Activated naive CD8-positive, alpha-beta T cell treated with anti-CD3 and anti-CD28 coated beads for 36 hours (primary cell): Measurements from ENCODE around the gene HOXB3. TPM values are rescaled to one million over a fixed set of nuclear protein-coding genes. Genes with fewer than 3 reads are reported as not detected.
A peak's percentile ranks its signal among the peaks of the same experiment; 100 is the strongest.
"Not testable (repeated sequence)": the region's sequence is repeated elsewhere in the genome, so short reads cannot be mapped to it uniquely, and the experiment has no call there.

Experiments
- DNase-seq: peaks from one replicate; pipeline ENCODE4 v3.0.0; 2021
- H3K27ac Mint-ChIP-seq: one replicate; pipeline ENCODE4 v1.8.0; 2022; ENCODE audit warnings: mild to moderate bottlenecking, moderate library complexity, mixed read lengths
- H3K27me3 Mint-ChIP-seq: one replicate; pipeline ENCODE4 v1.8.0; 2022; ENCODE audit warnings: mild to moderate bottlenecking, mixed read lengths
- H3K36me3 Mint-ChIP-seq: one replicate; pipeline ENCODE4 v1.8.0; 2021; ENCODE audit warnings: mild to moderate bottlenecking, mixed read lengths
- H3K4me1 Mint-ChIP-seq: one replicate; pipeline ENCODE4 v1.8.0; 2021; ENCODE audit warnings: mixed read lengths
- H3K4me3 Mint-ChIP-seq: one replicate; pipeline ENCODE4 v1.8.0; 2022; ENCODE audit warnings: mild to moderate bottlenecking, moderate library complexity, mixed read lengths
- H3K9me3 Mint-ChIP-seq: one replicate; pipeline ENCODE4 v1.8.0; 2022; ENCODE audit warnings: mixed read lengths
- total RNA-seq, 2 experiments: library from RNA; stranded (reverse); gene quantifications; one replicate each; pipeline ENCODE4 v1.2.3, GENCODE V29; 2021

HOXB3 gene
- total RNA-seq, 2 experiments from 2014 or later, result 1.4 to 2.0 TPM

GRCh38 chr17:48509708-48510107 lies 80.3 kb downstream of the HOXB3 start:
- not testable (repeated sequence) for H3K9me3 Mint-ChIP-seq, H3K4me3 Mint-ChIP-seq, DNase-seq, H3K36me3 Mint-ChIP-seq, H3K27ac Mint-ChIP-seq
- Mint-ChIP-seq H3K4me1 (peaks cover 50% of the 10 kb centered on the region), H3K27me3 (peaks cover 14% of the 10 kb centered on the region)

GRCh38 chr17:48506246-48506645 lies 83.8 kb downstream of the HOXB3 start:
- no peaks in the 10 kb centered on the region for H3K36me3 Mint-ChIP-seq
- H3K27me3 Mint-ChIP-seq, result peaks cover 36% of the 10 kb centered on the region
- H3K4me3 Mint-ChIP-seq, result no peak overlapping the region
- H3K9me3 Mint-ChIP-seq, result no peaks in the 10 kb centered on the region
- H3K4me1 Mint-ChIP-seq, result peaks cover 22% of the 10 kb centered on the region
- no peak for DNase-seq
- no peak overlapping the region for H3K27ac Mint-ChIP-seq

- Mint-ChIP-seq H3K9me3 (no peaks in the 10 kb centered on the region), H3K27ac (no peak overlapping the region), H3K4me1 (peaks cover 18% of the 10 kb centered on the region), H3K36me3 (no peaks in the 10 kb centered on the region), H3K27me3 (peaks cover 38% of the 10 kb centered on the region), H3K4me3 (no peak overlapping the region)
- peak; percentile 52 for DNase-seq
Measured at GRCh38 chr17:48505788-48506187, 84.3 kb downstream of the HOXB3 start.

GRCh38 chr17:48504953-48505352 lies 85.1 kb downstream of the HOXB3 start:
- Mint-ChIP-seq H3K4me3 (no peak overlapping the region), H3K27ac (peak overlapping the region; percentile 63), H3K9me3 (no peaks in the 10 kb centered on the region), H3K36me3 (no peaks in the 10 kb centered on the region), H3K4me1 (peaks cover 13% of the 10 kb centered on the region), H3K27me3 (peaks cover 43% of the 10 kb centered on the region)
- no peak for DNase-seq

GRCh38 chr17:48503747-48504146 lies 86.3 kb downstream of the HOXB3 start:
- H3K4me3 Mint-ChIP-seq, result no peak overlapping the region
- no peak overlapping the region for H3K27ac Mint-ChIP-seq
- H3K4me1 Mint-ChIP-seq, result peaks cover 13% of the 10 kb centered on the region
- no peaks in the 10 kb centered on the region for H3K36me3 Mint-ChIP-seq
- DNase-seq, result no peak
- H3K27me3 Mint-ChIP-seq, result peaks cover 47% of the 10 kb centered on the region
- no peaks in the 10 kb centered on the region for H3K9me3 Mint-ChIP-seq

GRCh38 chr17:48502901-48503300 lies 87.1 kb downstream of the HOXB3 start:
- H3K4me1 Mint-ChIP-seq, result peaks cover 13% of the 10 kb centered on the region
- no peaks in the 10 kb centered on the region for H3K36me3 Mint-ChIP-seq
- H3K4me3 Mint-ChIP-seq, result no peak overlapping the region
- H3K9me3 Mint-ChIP-seq, result no peaks in the 10 kb centered on the region
- no peak for DNase-seq
- peaks cover 39% of the 10 kb centered on the region for H3K27me3 Mint-ChIP-seq
- H3K27ac Mint-ChIP-seq, result no peak overlapping the region

- no peak for DNase-seq
- peaks cover 13% of the 10 kb centered on the region for H3K4me1 Mint-ChIP-seq
- H3K36me3 Mint-ChIP-seq, result no peaks in the 10 kb centered on the region
- no peak overlapping the region for H3K4me3 Mint-ChIP-seq
- peaks cover 39% of the 10 kb centered on the region for H3K27me3 Mint-ChIP-seq
- no peak overlapping the region for H3K27ac Mint-ChIP-seq
- H3K9me3 Mint-ChIP-seq, result no peaks in the 10 kb centered on the region
Measured at GRCh38 chr17:48502312-48502711, 87.7 kb downstream of the HOXB3 start.

GRCh38 chr17:48500435-48501426 lies 89.3 kb downstream of the HOXB3 start:
- Mint-ChIP-seq H3K4me3 (no peak overlapping the region), H3K27me3 (peaks cover 37% of the 10 kb centered on the region), H3K4me1 (peaks cover 5% of the 10 kb centered on the region), H3K9me3 (no peaks in the 10 kb centered on the region), H3K27ac (no peak overlapping the region), H3K36me3 (no peaks in the 10 kb centered on the region)
- no peak for DNase-seq

GRCh38 chr17:48499735-48500434 lies 90.2 kb downstream of the HOXB3 start:
- Mint-ChIP-seq H3K27ac (no peak overlapping the region), H3K36me3 (no peaks in the 10 kb centered on the region)

GRCh38 chr17:48499248-48499647 lies 90.8 kb downstream of the HOXB3 start:
- no peak overlapping the region for H3K27ac Mint-ChIP-seq
- no peaks in the 10 kb centered on the region for H3K9me3 Mint-ChIP-seq
- no peak for DNase-seq
- H3K4me3 Mint-ChIP-seq, result no peak overlapping the region
- H3K4me1 Mint-ChIP-seq, result no peaks in the 10 kb centered on the region
- peaks cover 48% of the 10 kb centered on the region for H3K27me3 Mint-ChIP-seq
- no peaks in the 10 kb centered on the region for H3K36me3 Mint-ChIP-seq

More at GRCh38 chr17:48499735-48500434, 90.2 kb downstream of the HOXB3 start:
- H3K4me1 Mint-ChIP-seq, result no peaks in the 10 kb centered on the region
- H3K4me3 Mint-ChIP-seq, result no peak overlapping the region
- H3K27me3 Mint-ChIP-seq, result peaks cover 42% of the 10 kb centered on the region
- no peaks in the 10 kb centered on the region for H3K9me3 Mint-ChIP-seq
- no peak for DNase-seq

Other genes with a start within 250 kb of the HOXB3 start
- gene SKAP1, start 160.0 kb downstream of the HOXB3 start, total RNA-seq, result 10 to 100 TPM; 54.2 to 55.4 TPM
- not detected for gene HOXB1, start 59.2 kb downstream of the HOXB3 start, total RNA-seq
- gene HOXB2, start 45.1 kb downstream of the HOXB3 start, total RNA-seq, result 1 to 10 TPM; 7.4 to 7.7 TPM
- gene HOXB4, start 11.9 kb downstream of the HOXB3 start, total RNA-seq, result 1 to 10 TPM; 1.3 to 1.9 TPM
- not detected for gene HOXB5, start 3.5 kb upstream of the HOXB3 start, total RNA-seq
- gene HOXB6, start 14.7 kb upstream of the HOXB3 start, total RNA-seq, result not detected
- 1 to 10 TPM in 1 of 2 experiments, under 1 TPM in 1; 0.62 to 1.4 TPM for gene HOXB7, start 20.8 kb upstream of the HOXB3 start, total RNA-seq
- not detected for gene HOXB8, start 25.1 kb upstream of the HOXB3 start, total RNA-seq
- 1 to 10 TPM; 3.4 to 4.0 TPM for gene HOXB9, start 36.1 kb upstream of the HOXB3 start, total RNA-seq
- not detected for gene PRAC1, start 132.3 kb upstream of the HOXB3 start, total RNA-seq
- gene PRAC2, start 132.9 kb upstream of the HOXB3 start, total RNA-seq, result not detected
- not detected for gene HOXB13, start 138.5 kb upstream of the HOXB3 start, total RNA-seq
- not detected for gene TTLL6, start 227.0 kb upstream of the HOXB3 start, total RNA-seq
- 10 to 100 TPM; 69.3 to 75.8 TPM for gene CALCOCO2, start 240.8 kb upstream of the HOXB3 start, total RNA-seq